ENCODE data around the gene AMIGO1. TPM values are rescaled to one million over a fixed set of nuclear protein-coding genes. Genes with fewer than 3 reads are reported as not detected.
A peak's percentile ranks its signal among the peaks of the same experiment; 100 is the strongest.

AMIGO1 gene
- total RNA-seq, 2 donors from 2014 or later, result 2.6 to 8.6 TPM

- ATAC-seq (no peak), DNase-seq (no peak)
- TF ChIP-seq, protein P1, sequence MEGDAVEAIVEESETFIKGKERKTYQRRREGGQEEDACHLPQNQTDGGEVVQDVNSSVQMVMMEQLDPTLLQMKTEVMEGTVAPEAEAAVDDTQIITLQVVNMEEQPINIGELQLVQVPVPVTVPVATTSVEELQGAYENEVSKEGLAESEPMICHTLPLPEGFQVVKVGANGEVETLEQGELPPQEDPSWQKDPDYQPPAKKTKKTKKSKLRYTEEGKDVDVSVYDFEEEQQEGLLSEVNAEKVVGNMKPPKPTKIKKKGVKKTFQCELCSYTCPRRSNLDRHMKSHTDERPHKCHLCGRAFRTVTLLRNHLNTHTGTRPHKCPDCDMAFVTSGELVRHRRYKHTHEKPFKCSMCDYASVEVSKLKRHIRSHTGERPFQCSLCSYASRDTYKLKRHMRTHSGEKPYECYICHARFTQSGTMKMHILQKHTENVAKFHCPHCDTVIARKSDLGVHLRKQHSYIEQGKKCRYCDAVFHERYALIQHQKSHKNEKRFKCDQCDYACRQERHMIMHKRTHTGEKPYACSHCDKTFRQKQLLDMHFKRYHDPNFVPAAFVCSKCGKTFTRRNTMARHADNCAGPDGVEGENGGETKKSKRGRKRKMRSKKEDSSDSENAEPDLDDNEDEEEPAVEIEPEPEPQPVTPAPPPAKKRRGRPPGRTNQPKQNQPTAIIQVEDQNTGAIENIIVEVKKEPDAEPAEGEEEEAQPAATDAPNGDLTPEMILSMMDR (IDR thresholded peaks at IDR 0.05), result no peak
- no peak for TF ChIP-seq POLR2A (IDR thresholded peaks at IDR 0.05)
- Histone ChIP-seq H3K36me3 (replicated peaks in 1 of 2; ENCODE audit: insufficient read depth in 1 of 2, low read depth in 2 of 2) (no peaks in the 10 kb centered on the region), H3K9me3 (no peaks in the 10 kb centered on the region), H3K27me3 (no peaks in the 10 kb centered on the region), H3K4me3 (no peak overlapping the region), H3K27ac (no peak overlapping the region), H3K4me1 (peaks cover 15% of the 10 kb centered on the region)
- WGBS, 2 donors, result 6 to 8% methylated on average over 3 of the region's 3 CpGs
- intact Hi-C loops (cut with DNase I), result loop anchor here (5.0 kb wide), 1 partner anchor 42 kb away; no protein-coding TSS in a partner anchor
Observed at GRCh38 chr1:109485001-109485400, 24.5 kb downstream of the AMIGO1 start.

GRCh38 chr1:109484519-109484975, 25.0 kb downstream of the AMIGO1 start:
- DNase-seq (no peak), ATAC-seq (no peak)
- peak overlapping the region in 1 of 4 donors; percentile 85 for H3K27ac ChIP-seq
- 26 to 32% methylated on average over 15 of the region's 15 CpGs for WGBS, 2 donors
- intact Hi-C loops (cut with DNase I), result no loop called here
- no peaks in the 10 kb centered on the region for H3K9me3 ChIP-seq
- no peaks in the 10 kb centered on the region for H3K27me3 ChIP-seq
- no peaks in the 10 kb centered on the region for H3K36me3 ChIP-seq (replicated peaks in 1 of 2; ENCODE audit: insufficient read depth in 1 of 2, low read depth in 2 of 2)
- TF ChIP-seq, protein P1 (IDR thresholded peaks at IDR 0.05), result no peak
- no peak for TF ChIP-seq POLR2A (IDR thresholded peaks at IDR 0.05)
- peaks cover 15% of the 10 kb centered on the region for H3K4me1 ChIP-seq
- H3K4me3 ChIP-seq, result peak overlapping the region; percentile 19 to 92

DNA sequence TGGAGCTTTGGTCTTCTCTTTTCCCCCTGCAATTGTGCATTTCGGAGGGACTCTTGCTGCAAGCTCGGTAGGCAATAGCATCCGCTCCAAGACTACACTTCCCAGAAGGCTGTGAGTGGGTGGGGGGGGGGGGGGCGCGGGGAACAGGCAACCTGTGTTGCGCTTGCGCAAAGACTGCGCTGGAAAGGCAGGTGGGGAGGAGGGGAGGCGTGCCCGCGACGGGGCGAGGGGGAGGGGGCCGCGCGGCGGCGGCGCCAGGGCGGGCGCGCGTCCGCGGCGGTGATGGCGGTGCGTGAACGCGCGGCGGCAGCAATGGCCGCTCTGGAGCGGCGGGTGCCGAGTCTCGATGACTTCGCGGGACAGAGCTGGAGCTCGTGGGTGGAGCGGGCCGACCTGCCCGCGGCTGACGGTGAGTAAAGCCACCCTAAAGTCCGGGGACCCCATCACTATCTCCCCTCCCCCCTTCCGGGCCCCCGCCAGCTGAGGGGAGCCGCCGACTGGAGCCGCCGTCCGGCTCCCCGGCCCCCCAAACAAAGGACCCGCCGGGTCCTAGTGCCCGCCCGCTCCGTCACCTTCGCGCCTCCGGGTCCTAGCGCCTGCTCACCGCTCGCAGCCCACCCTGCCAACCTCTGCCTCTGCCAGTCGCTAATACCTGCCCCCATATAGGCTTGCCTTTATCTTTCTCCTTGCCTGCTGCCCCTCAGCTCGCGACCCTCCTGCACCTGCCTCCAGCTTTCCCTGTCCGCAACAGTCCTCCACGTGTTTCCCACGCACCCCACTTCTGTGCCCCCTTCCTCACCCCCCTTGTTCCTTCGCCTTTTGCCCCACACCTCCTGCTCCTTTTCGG, 25.6 kb downstream of the AMIGO1 start, which contains the start of gene ATXN7L2:
Gene ATXN7L2 (plus strand): TSS at position 234 of the 847 bp plus-strand sequence. CDS start 49 bp downstream, at position 283.
- WGBS, 2 donors, result 0 to 1% methylated on average over 27 to 65 of the region's 73 CpGs
- Histone ChIP-seq H3K27me3 (no peaks in the 10 kb centered on the region), H3K36me3 (replicated peaks in 1 of 2; ENCODE audit: insufficient read depth in 1 of 2, low read depth in 2 of 2) (no peaks in the 10 kb centered on the region), H3K4me3 (peak within 1 kb of the TSS; percentile 20 to 92), H3K27ac (peak within 1 kb of the TSS; percentile 66 to 98 (median 88)), H3K9me3 (no peaks in the 10 kb centered on the region), H3K4me1 (peaks cover 15% of the 10 kb centered on the region)
- DNase-seq (peak; percentile 92 to 96 (median 94)), ATAC-seq (peak; percentile 98)
- intact Hi-C loops (cut with DNase I), result no loop called here
- TF ChIP-seq, protein P1 (IDR thresholded peaks at IDR 0.05), result peak in 1 of 7 experiments; percentile 19
- TF ChIP-seq POLR2A (IDR thresholded peaks at IDR 0.05), result peak; percentile 80 to 83 (median 82)

- DNase-seq (peak; percentile 21 to 46 (median 29)), ATAC-seq (no peak)
- Histone ChIP-seq H3K36me3 (replicated peaks in 1 of 2; ENCODE audit: insufficient read depth in 1 of 2, low read depth in 2 of 2) (no peaks in the 10 kb centered on the region), H3K27me3 (no peaks in the 10 kb centered on the region), H3K9me3 (no peaks in the 10 kb centered on the region), H3K4me3 (peak overlapping the region in 1 of 2 donors; percentile 20), H3K27ac (peak overlapping the region in 1 of 4 donors; percentile 85), H3K4me1 (peaks cover 15% of the 10 kb centered on the region)
- intact Hi-C loops (cut with DNase I), result no loop called here
- WGBS, 2 donors, result 9 to 19% methylated on average over 28 of the region's 29 CpGs
- TF ChIP-seq, protein P1 (IDR thresholded peaks at IDR 0.05), result no peak
- no peak for TF ChIP-seq POLR2A (IDR thresholded peaks at IDR 0.05)
Observed at GRCh38 chr1:109482791-109483671, 26.5 kb downstream of the AMIGO1 start.

Measured in body of pancreas (tissue), 4 donors.